ENCODE measurements around the gene DPP4. TPM values are rescaled to one million over a fixed set of nuclear protein-coding genes. Genes with fewer than 3 reads are reported as not detected.

Gene DPP4
- total and polyA plus RNA-seq, 2 experiments from 2014 or later, result 1.5 to 2.8 TPM

- no peaks in the 10 kb centered on the region for H3K36me3 Mint-ChIP-seq (ENCODE audit: low read depth)
- DNase-seq (ENCODE audit: low spot score), result no peak
Measured at GRCh38 chr2:161991991-161992390, 82.0 kb downstream of the DPP4 start.

GRCh38 chr2:161990741-161991140, 83.3 kb downstream of the DPP4 start:
- Histone ChIP-seq H3K9me2 (ENCODE audit: insufficient read depth) (no peaks in the 10 kb centered on the region), H3K4me2 (no peak overlapping the region), H3K4me3 (no peak overlapping the region), H3K79me2 (replicated peaks; ENCODE audit: insufficient read depth) (no peaks in the 10 kb centered on the region), H3K36me3 (ENCODE audit: insufficient read depth) (no peaks in the 10 kb centered on the region), H3F3A (replicated peaks; ENCODE audit: low read depth) (no peaks in the 10 kb centered on the region), H2AFZ (no peak overlapping the region), H4K20me1 (replicated peaks; ENCODE audit: insufficient read depth) (no peaks in the 10 kb centered on the region), H3K27me3 (ENCODE audit: insufficient read depth) (no peaks in the 10 kb centered on the region), H3K27ac (ENCODE audit: low read depth) (no peak overlapping the region), H3K4me1 (ENCODE audit: insufficient read depth) (no peaks in the 10 kb centered on the region)
- DNase-seq (ENCODE audit: low spot score) (no peak), ATAC-seq (no peak)
- H3K27me3 Mint-ChIP-seq (ENCODE audit: insufficient read depth, low read depth, poor library complexity), result no peaks in the 10 kb centered on the region
- no peak overlapping the region for H3K27ac Mint-ChIP-seq
- no peaks in the 10 kb centered on the region for H3K9me3 Mint-ChIP-seq
- no peaks in the 10 kb centered on the region for H3K36me3 Mint-ChIP-seq (ENCODE audit: low read depth)
- H3K4me3 Mint-ChIP-seq, result no peak overlapping the region
- H3K4me1 Mint-ChIP-seq, result peaks cover 5% of the 10 kb centered on the region
- TF ChIP-seq, protein P1, sequence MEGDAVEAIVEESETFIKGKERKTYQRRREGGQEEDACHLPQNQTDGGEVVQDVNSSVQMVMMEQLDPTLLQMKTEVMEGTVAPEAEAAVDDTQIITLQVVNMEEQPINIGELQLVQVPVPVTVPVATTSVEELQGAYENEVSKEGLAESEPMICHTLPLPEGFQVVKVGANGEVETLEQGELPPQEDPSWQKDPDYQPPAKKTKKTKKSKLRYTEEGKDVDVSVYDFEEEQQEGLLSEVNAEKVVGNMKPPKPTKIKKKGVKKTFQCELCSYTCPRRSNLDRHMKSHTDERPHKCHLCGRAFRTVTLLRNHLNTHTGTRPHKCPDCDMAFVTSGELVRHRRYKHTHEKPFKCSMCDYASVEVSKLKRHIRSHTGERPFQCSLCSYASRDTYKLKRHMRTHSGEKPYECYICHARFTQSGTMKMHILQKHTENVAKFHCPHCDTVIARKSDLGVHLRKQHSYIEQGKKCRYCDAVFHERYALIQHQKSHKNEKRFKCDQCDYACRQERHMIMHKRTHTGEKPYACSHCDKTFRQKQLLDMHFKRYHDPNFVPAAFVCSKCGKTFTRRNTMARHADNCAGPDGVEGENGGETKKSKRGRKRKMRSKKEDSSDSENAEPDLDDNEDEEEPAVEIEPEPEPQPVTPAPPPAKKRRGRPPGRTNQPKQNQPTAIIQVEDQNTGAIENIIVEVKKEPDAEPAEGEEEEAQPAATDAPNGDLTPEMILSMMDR (conservative IDR thresholded peaks at IDR 0.05; ENCODE audit: low read depth in 2 of 2), result no peak
- TF ChIP-seq EZH2 (IDR thresholded peaks at IDR 0.05; ENCODE audit: low read depth, unreplicated experiment) (no peak), ZNF114 (CRISPR knock-in tag; IDR thresholded peaks at IDR 0.05) (no peak), CREB1 (CRISPR knock-in tag; IDR thresholded peaks at IDR 0.05; ENCODE audit: low read depth) (no peak), ZNF331 (CRISPR knock-in tag; IDR thresholded peaks at IDR 0.05; ENCODE audit: low read depth) (no peak), STAT1 (IDR thresholded peaks at IDR 0.05; ENCODE audit: unreplicated experiment) (no peak), JUNB (IDR thresholded peaks at IDR 0.05; ENCODE audit: unreplicated experiment) (no peak)
- TF ChIP-seq, protein P2, sequence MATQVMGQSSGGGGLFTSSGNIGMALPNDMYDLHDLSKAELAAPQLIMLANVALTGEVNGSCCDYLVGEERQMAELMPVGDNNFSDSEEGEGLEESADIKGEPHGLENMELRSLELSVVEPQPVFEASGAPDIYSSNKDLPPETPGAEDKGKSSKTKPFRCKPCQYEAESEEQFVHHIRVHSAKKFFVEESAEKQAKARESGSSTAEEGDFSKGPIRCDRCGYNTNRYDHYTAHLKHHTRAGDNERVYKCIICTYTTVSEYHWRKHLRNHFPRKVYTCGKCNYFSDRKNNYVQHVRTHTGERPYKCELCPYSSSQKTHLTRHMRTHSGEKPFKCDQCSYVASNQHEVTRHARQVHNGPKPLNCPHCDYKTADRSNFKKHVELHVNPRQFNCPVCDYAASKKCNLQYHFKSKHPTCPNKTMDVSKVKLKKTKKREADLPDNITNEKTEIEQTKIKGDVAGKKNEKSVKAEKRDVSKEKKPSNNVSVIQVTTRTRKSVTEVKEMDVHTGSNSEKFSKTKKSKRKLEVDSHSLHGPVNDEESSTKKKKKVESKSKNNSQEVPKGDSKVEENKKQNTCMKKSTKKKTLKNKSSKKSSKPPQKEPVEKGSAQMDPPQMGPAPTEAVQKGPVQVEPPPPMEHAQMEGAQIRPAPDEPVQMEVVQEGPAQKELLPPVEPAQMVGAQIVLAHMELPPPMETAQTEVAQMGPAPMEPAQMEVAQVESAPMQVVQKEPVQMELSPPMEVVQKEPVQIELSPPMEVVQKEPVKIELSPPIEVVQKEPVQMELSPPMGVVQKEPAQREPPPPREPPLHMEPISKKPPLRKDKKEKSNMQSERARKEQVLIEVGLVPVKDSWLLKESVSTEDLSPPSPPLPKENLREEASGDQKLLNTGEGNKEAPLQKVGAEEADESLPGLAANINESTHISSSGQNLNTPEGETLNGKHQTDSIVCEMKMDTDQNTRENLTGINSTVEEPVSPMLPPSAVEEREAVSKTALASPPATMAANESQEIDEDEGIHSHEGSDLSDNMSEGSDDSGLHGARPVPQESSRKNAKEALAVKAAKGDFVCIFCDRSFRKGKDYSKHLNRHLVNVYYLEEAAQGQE (IDR thresholded peaks at IDR 0.05; ENCODE audit: unreplicated experiment), result no peak

More at GRCh38 chr2:161991991-161992390, 82.0 kb downstream of the DPP4 start:
- H3K27me3 ChIP-seq (ENCODE audit: insufficient read depth), result no peaks in the 10 kb centered on the region
- no peak overlapping the region for H3K4me2 ChIP-seq
- no peak overlapping the region for H3K4me3 Mint-ChIP-seq
- no peak overlapping the region for H3K27ac Mint-ChIP-seq
- H3K27me3 Mint-ChIP-seq (ENCODE audit: insufficient read depth, low read depth, poor library complexity), result no peaks in the 10 kb centered on the region
- no peak overlapping the region for H2AFZ ChIP-seq
- no peak for ATAC-seq
- no peak overlapping the region for H3K4me3 ChIP-seq
- TF ChIP-seq NANOG (IDR thresholded peaks at IDR 0.05; ENCODE audit: borderline replicate concordance), result no peak
- TF ChIP-seq STAT1 (IDR thresholded peaks at IDR 0.05; ENCODE audit: unreplicated experiment), result no peak
- TF ChIP-seq, protein P1 (conservative IDR thresholded peaks at IDR 0.05; ENCODE audit: low read depth in 2 of 2), result no peak
- no peak for TF ChIP-seq JUNB (IDR thresholded peaks at IDR 0.05; ENCODE audit: unreplicated experiment)
- TF ChIP-seq, protein P2 (IDR thresholded peaks at IDR 0.05; ENCODE audit: unreplicated experiment), result no peak
- no peak for TF ChIP-seq ZNF331 (CRISPR knock-in tag; IDR thresholded peaks at IDR 0.05; ENCODE audit: low read depth)
- TF ChIP-seq EZH2 (IDR thresholded peaks at IDR 0.05; ENCODE audit: low read depth, unreplicated experiment), result no peak
- TF ChIP-seq CREB1 (CRISPR knock-in tag; IDR thresholded peaks at IDR 0.05; ENCODE audit: low read depth), result no peak
- no peaks in the 10 kb centered on the region for H3K4me1 ChIP-seq (ENCODE audit: insufficient read depth)
- H3K9me3 Mint-ChIP-seq, result no peaks in the 10 kb centered on the region
- no peaks in the 10 kb centered on the region for H3K36me3 ChIP-seq (ENCODE audit: insufficient read depth)
- H3K9me2 ChIP-seq (ENCODE audit: insufficient read depth), result no peaks in the 10 kb centered on the region
- no peaks in the 10 kb centered on the region for H3F3A ChIP-seq (replicated peaks; ENCODE audit: low read depth)
- H3K4me1 Mint-ChIP-seq, result peaks cover 5% of the 10 kb centered on the region
- no peaks in the 10 kb centered on the region for H4K20me1 ChIP-seq (replicated peaks; ENCODE audit: insufficient read depth)
- no peak overlapping the region for H3K27ac ChIP-seq (ENCODE audit: low read depth)
- no peaks in the 10 kb centered on the region for H3K79me2 ChIP-seq (replicated peaks; ENCODE audit: insufficient read depth)

Data from GM23338 (cell line).